Endothelial cell of umbilical vein (primary cell): Measurements from ENCODE around the gene AFG1L.

ENCODE experiments used
- CTCF ChIP-seq, 2 donors: IDR thresholded peaks; 1 replicate in 1 of 2; 2 replicates in 1 of 2; pipeline ENCODE4 v1.5.1; 2011; ENCODE audit warnings: low read length in 2 of 2, mild to moderate bottlenecking in 2 of 2, moderate library complexity in 2 of 2, control low read depth in 1 of 2, inconsistent platforms in 1 of 2, low read depth in 1 of 2; ENCODE audit not compliant: insufficient read depth in 1 of 2; ENCODE audit errors: extremely low read depth in 1 of 2
- EZH2 ChIP-seq: IDR thresholded peaks from 2 replicates; pipeline ENCODE4 v1.6.1; 2012; ENCODE audit warnings: borderline replicate concordance, low read depth, mild to moderate bottlenecking, moderate library complexity, low read length, inconsistent platforms; ENCODE audit not compliant: severe bottlenecking
- FOS ChIP-seq: IDR thresholded peaks from 2 replicates; pipeline ENCODE4 v1.6.1; 2011; ENCODE audit warnings: mild to moderate bottlenecking, low read length, moderate library complexity, borderline replicate concordance; ENCODE audit not compliant: insufficient read depth
- GATA2 ChIP-seq: IDR thresholded peaks from 2 replicates; pipeline ENCODE4 v1.7.0; 2011; ENCODE audit warnings: low read depth, mild to moderate bottlenecking, moderate library complexity, mixed read lengths, low read length; ENCODE audit not compliant: insufficient read length, insufficient read depth
- JUN ChIP-seq: IDR thresholded peaks from 2 replicates; pipeline ENCODE4 v1.6.1; 2011; ENCODE audit warnings: borderline replicate concordance, low read depth; ENCODE audit not compliant: insufficient read length, insufficient read depth
- MYC ChIP-seq: IDR thresholded peaks from one replicate; pipeline ENCODE4 v1.6.1; 2011; ENCODE audit warnings: mild to moderate bottlenecking, low read depth, low read length
- POLR2A ChIP-seq: IDR thresholded peaks from 2 replicates; pipeline ENCODE4 v1.6.1; 2012; ENCODE audit warnings: low read depth, mild to moderate bottlenecking, control low read depth, low read length

GRCh38 chr6:108448481-108448880, 153.6 kb downstream of the AFG1L start:
- TF ChIP-seq EZH2 (no peak), CTCF (IDR thresholded peaks at IDR 0.05; ENCODE audit: extremely low read depth in 1 of 2, insufficient read depth in 1 of 2, low read depth in 1 of 2, low read length in 2 of 2) (no peak), MYC (no peak), GATA2 (no peak), POLR2A (no peak), FOS (no peak), JUN (no peak)
